ENCODE results near the gene OSBPL9.

Gene OSBPL9

GRCh38 chr1:51791888-51792287 lies 175.0 kb downstream of the OSBPL9 start:
- H3K9me3 ChIP-seq (ENCODE audit: severe bottlenecking) = no peaks in the 10 kb centered on the region
- no peaks in the 10 kb centered on the region for H3K27me3 ChIP-seq (ENCODE audit: insufficient read depth, low read depth, severe bottlenecking)
- H3K27ac ChIP-seq = no peak overlapping the region
- TF ChIP-seq CTCF (IDR thresholded peaks at IDR 0.05; ENCODE audit: low read depth, low read length) = no peak
- DNase-seq = no peak
- H3K4me3 ChIP-seq (ENCODE audit: low read depth, low read length) = no peak overlapping the region
- peaks cover 79% of the 10 kb centered on the region for H3K36me3 ChIP-seq

- Histone ChIP-seq H3K4me3 (ENCODE audit: low read depth, low read length) (no peak overlapping the region), H3K27me3 (ENCODE audit: insufficient read depth, low read depth, severe bottlenecking) (no peaks in the 10 kb centered on the region), H3K27ac (no peak overlapping the region), H3K36me3 (peaks cover 79% of the 10 kb centered on the region), H3K9me3 (ENCODE audit: severe bottlenecking) (no peaks in the 10 kb centered on the region)
- TF ChIP-seq CTCF (IDR thresholded peaks at IDR 0.05; ENCODE audit: low read depth, low read length) = no peak
- no peak for DNase-seq
These were observed 176.0 kb downstream of the OSBPL9 start for GRCh38 chr1:51792864-51793263.

- no peak for TF ChIP-seq CTCF (IDR thresholded peaks at IDR 0.05; ENCODE audit: low read depth, low read length)
- Histone ChIP-seq H3K4me3 (ENCODE audit: low read depth, low read length) (no peak overlapping the region), H3K27me3 (ENCODE audit: insufficient read depth, low read depth, severe bottlenecking) (no peaks in the 10 kb centered on the region), H3K27ac (no peak overlapping the region), H3K36me3 (peaks cover 76% of the 10 kb centered on the region), H3K9me3 (ENCODE audit: severe bottlenecking) (no peaks in the 10 kb centered on the region)
- DNase-seq = no peak
These were observed 177.4 kb downstream of the OSBPL9 start for GRCh38 chr1:51794260-51794659.

- no peak overlapping the region for H3K4me3 ChIP-seq (ENCODE audit: low read depth, low read length)
- no peak for DNase-seq
- no peak for TF ChIP-seq CTCF (IDR thresholded peaks at IDR 0.05; ENCODE audit: low read depth, low read length)
- H3K36me3 ChIP-seq = peaks cover 70% of the 10 kb centered on the region
- H3K27ac ChIP-seq = no peak overlapping the region
- H3K9me3 ChIP-seq (ENCODE audit: severe bottlenecking) = no peaks in the 10 kb centered on the region
- H3K27me3 ChIP-seq (ENCODE audit: insufficient read depth, low read depth, severe bottlenecking) = no peaks in the 10 kb centered on the region
These were observed 178.0 kb downstream of the OSBPL9 start for GRCh38 chr1:51794868-51795267.

- Histone ChIP-seq H3K36me3 (peaks cover 45% of the 10 kb centered on the region), H3K9me3 (ENCODE audit: severe bottlenecking) (no peaks in the 10 kb centered on the region), H3K27ac (no peak overlapping the region), H3K4me3 (ENCODE audit: low read depth, low read length) (no peak overlapping the region), H3K27me3 (ENCODE audit: insufficient read depth, low read depth, severe bottlenecking) (no peaks in the 10 kb centered on the region)
- DNase-seq = no peak
- no peak for TF ChIP-seq CTCF (IDR thresholded peaks at IDR 0.05; ENCODE audit: low read depth, low read length)
These were observed 182.5 kb downstream of the OSBPL9 start for GRCh38 chr1:51799372-51799771.

- Histone ChIP-seq H3K27me3 (ENCODE audit: insufficient read depth, low read depth, severe bottlenecking) (no peaks in the 10 kb centered on the region), H3K27ac (no peak overlapping the region), H3K9me3 (ENCODE audit: severe bottlenecking) (no peaks in the 10 kb centered on the region), H3K36me3 (peaks cover 16% of the 10 kb centered on the region), H3K4me3 (ENCODE audit: low read depth, low read length) (no peak overlapping the region)
- no peak for DNase-seq
- no peak for TF ChIP-seq CTCF (IDR thresholded peaks at IDR 0.05; ENCODE audit: low read depth, low read length)
These were observed 197.6 kb downstream of the OSBPL9 start for GRCh38 chr1:51814513-51814912.
